DND-41 (cell line): ENCODE data around the gene TAOK3.

Experiments used
- ATAC-seq: fragments of 200-7000 bp; cut with Tn5 transposase; 3 replicates; pipeline ENCODE4 v1.9.1; 2021; ENCODE audit warnings: low read depth; ENCODE audit not compliant: insufficient read depth
- DNase-seq: peaks from one replicate; pipeline ENCODE4 v3.0.0-alpha.2; 2020
- H2AFZ ChIP-seq: 2 replicates; pipeline ENCODE4 v1.6.0; 2012; ENCODE audit warnings: low read depth, low read length
- H3K27ac ChIP-seq: 2 replicates; pipeline ENCODE4 v1.5.1; 2012; ENCODE audit warnings: low read length, inconsistent platforms
- H3K27me3 ChIP-seq: fragments of 200-600 bp; sonication (generic); 2 replicates; pipeline ENCODE4 v1.6.0; 2012; ENCODE audit warnings: low read length, mild to moderate bottlenecking, inconsistent platforms; ENCODE audit not compliant: insufficient read depth, poor library complexity
- H3K36me3 ChIP-seq: 2 replicates; pipeline ENCODE4 v1.5.1; 2012; ENCODE audit warnings: low read length, inconsistent platforms; ENCODE audit not compliant: insufficient read depth
- H3K4me1 ChIP-seq: 2 replicates; pipeline ENCODE4 v1.5.1; 2012; ENCODE audit warnings: mild to moderate bottlenecking, low read length; ENCODE audit not compliant: insufficient read depth
- H3K4me2 ChIP-seq: 2 replicates; pipeline ENCODE4 v1.6.0; 2012; ENCODE audit warnings: mild to moderate bottlenecking, moderate library complexity, low read length, inconsistent platforms; ENCODE audit not compliant: insufficient read depth
- H3K4me3 ChIP-seq, 2 experiments: fragments of 200-600 bp in 1 of 2; shearing (Covaris generic) in 1 of 2; 2 replicates each; pipeline ENCODE4 v1.5.1; 2012 to 2016; ENCODE audit warnings: inconsistent platforms in 2 of 2, low read length in 2 of 2, mild to moderate bottlenecking in 2 of 2, low read depth in 1 of 2, moderate library complexity in 1 of 2
- H3K79me2 ChIP-seq: 2 replicates; pipeline ENCODE4 v1.6.0; 2012; ENCODE audit warnings: low read length, inconsistent platforms; ENCODE audit not compliant: insufficient read depth
- H3K9ac ChIP-seq: 2 replicates; pipeline ENCODE4 v1.6.0; 2012; ENCODE audit warnings: low read depth, mild to moderate bottlenecking, inconsistent platforms, low read length, moderate library complexity
- H3K9me3 ChIP-seq: 2 replicates; pipeline ENCODE4 v1.5.1; 2012; ENCODE audit warnings: low read length, moderate library complexity, mild to moderate bottlenecking, inconsistent platforms; ENCODE audit not compliant: insufficient read depth, severe bottlenecking
- H4K20me1 ChIP-seq: 2 replicates; pipeline ENCODE4 v1.6.0; 2012; ENCODE audit warnings: low read length; ENCODE audit not compliant: insufficient read depth
- EZH2 ChIP-seq: IDR thresholded peaks from 3 replicates; pipeline ENCODE4 v1.6.1; 2012; ENCODE audit warnings: borderline replicate concordance, low read depth, mild to moderate bottlenecking, moderate library complexity, low read length, inconsistent platforms; ENCODE audit not compliant: severe bottlenecking
- TF ChIP-seq, protein P1 (sequence below): IDR thresholded peaks from 2 replicates; pipeline ENCODE4 v1.5.1; 2012; ENCODE audit warnings: borderline replicate concordance, low read length, moderate library complexity, mild to moderate bottlenecking; ENCODE audit not compliant: poor library complexity, severe bottlenecking; ENCODE audit errors: extremely low read depth

TAOK3 gene

DNA sequence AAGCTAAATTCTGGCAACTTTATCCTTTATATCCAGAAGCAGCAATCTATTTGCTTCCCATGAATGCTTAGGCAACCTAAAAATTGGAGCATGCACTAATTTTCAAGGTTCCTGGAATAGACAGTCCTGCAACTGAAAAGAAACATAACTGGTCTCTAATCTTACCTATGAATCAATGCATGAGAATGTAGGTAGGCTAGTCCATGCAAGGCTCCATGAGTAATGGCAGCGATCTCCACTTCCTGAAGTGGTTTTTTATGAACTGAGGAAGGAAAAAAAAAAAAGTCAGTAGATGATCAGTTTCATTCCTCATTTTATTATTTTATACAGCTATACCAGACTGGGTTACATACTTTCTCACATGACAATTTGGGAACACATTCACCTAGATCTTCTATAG is 134.8 kb downstream of the TAOK3 start:
- no peak overlapping the region for H3K27ac ChIP-seq

GRCh38 chr12:118237052-118237665 is 135.5 kb downstream of the TAOK3 start:
- H3K36me3 ChIP-seq: peaks cover 54% of the 10 kb centered on the region
- H3K27me3 ChIP-seq: no peaks in the 10 kb centered on the region
- no peak overlapping the region for H2AFZ ChIP-seq
- DNase-seq (no peak), ATAC-seq (no peak)
- H3K4me2 ChIP-seq: no peak overlapping the region
- no peak overlapping the region for H3K27ac ChIP-seq
- H3K9ac ChIP-seq: no peak overlapping the region
- no peak for TF ChIP-seq EZH2
- TF ChIP-seq, protein P1, sequence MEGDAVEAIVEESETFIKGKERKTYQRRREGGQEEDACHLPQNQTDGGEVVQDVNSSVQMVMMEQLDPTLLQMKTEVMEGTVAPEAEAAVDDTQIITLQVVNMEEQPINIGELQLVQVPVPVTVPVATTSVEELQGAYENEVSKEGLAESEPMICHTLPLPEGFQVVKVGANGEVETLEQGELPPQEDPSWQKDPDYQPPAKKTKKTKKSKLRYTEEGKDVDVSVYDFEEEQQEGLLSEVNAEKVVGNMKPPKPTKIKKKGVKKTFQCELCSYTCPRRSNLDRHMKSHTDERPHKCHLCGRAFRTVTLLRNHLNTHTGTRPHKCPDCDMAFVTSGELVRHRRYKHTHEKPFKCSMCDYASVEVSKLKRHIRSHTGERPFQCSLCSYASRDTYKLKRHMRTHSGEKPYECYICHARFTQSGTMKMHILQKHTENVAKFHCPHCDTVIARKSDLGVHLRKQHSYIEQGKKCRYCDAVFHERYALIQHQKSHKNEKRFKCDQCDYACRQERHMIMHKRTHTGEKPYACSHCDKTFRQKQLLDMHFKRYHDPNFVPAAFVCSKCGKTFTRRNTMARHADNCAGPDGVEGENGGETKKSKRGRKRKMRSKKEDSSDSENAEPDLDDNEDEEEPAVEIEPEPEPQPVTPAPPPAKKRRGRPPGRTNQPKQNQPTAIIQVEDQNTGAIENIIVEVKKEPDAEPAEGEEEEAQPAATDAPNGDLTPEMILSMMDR: no peak
- no peaks in the 10 kb centered on the region for H3K9me3 ChIP-seq
- no peaks in the 10 kb centered on the region for H3K79me2 ChIP-seq
- no peaks in the 10 kb centered on the region for H4K20me1 ChIP-seq
- no peak overlapping the region for H3K4me3 ChIP-seq
- H3K4me1 ChIP-seq: no peaks in the 10 kb centered on the region

More for the DNA sequence above, 134.8 kb downstream of the TAOK3 start:
- no peaks in the 10 kb centered on the region for H3K4me1 ChIP-seq
- H3K79me2 ChIP-seq: no peaks in the 10 kb centered on the region
- H3K4me2 ChIP-seq: no peak overlapping the region
- H4K20me1 ChIP-seq: no peaks in the 10 kb centered on the region
- DNase-seq (no peak), ATAC-seq (no peak)
- H3K4me3 ChIP-seq: no peak overlapping the region
- TF ChIP-seq EZH2: no peak
- TF ChIP-seq, protein P1: no peak
- no peaks in the 10 kb centered on the region for H3K27me3 ChIP-seq
- peaks cover 51% of the 10 kb centered on the region for H3K36me3 ChIP-seq
- H3K9ac ChIP-seq: no peak overlapping the region
- H3K9me3 ChIP-seq: no peaks in the 10 kb centered on the region
- no peak overlapping the region for H2AFZ ChIP-seq

- ATAC-seq: no peak
- no peaks in the 10 kb centered on the region for H3K9me3 ChIP-seq
- H3K27me3 ChIP-seq: no peaks in the 10 kb centered on the region
- DNase-seq: no peak
- no peak overlapping the region for H3K9ac ChIP-seq
- TF ChIP-seq EZH2: no peak
- TF ChIP-seq, protein P1: no peak
- no peak overlapping the region for H3K4me2 ChIP-seq
- H3K4me3 ChIP-seq: no peak overlapping the region
- no peaks in the 10 kb centered on the region for H3K4me1 ChIP-seq
- no peak overlapping the region for H2AFZ ChIP-seq
- H3K27ac ChIP-seq: no peak overlapping the region
- no peaks in the 10 kb centered on the region for H4K20me1 ChIP-seq
- H3K36me3 ChIP-seq: peaks cover 12% of the 10 kb centered on the region
- H3K79me2 ChIP-seq: no peaks in the 10 kb centered on the region
Observed at GRCh38 chr12:118220702-118221101, 152.0 kb downstream of the TAOK3 start.
